ENCODE data around the gene KRIT1. TPM values are rescaled to one million over a fixed set of nuclear protein-coding genes. Genes with fewer than 3 reads are reported as not detected.

The KRIT1 gene
- total and polyA plus RNA-seq, 8 donors: 4.1 to 249 (median 34.2) TPM

- H3K9me3 ChIP-seq: no peaks in the 10 kb centered on the region
- no peaks in the 10 kb centered on the region for H3K4me1 ChIP-seq
- TF ChIP-seq CTCF (IDR thresholded peaks at IDR 0.05) (no peak), POLR2AphosphoS5 (IDR thresholded peaks at IDR 0.05) (no peak), EP300 (IDR thresholded peaks at IDR 0.05) (no peak)
- H3K36me3 ChIP-seq: no peaks in the 10 kb centered on the region
- WGBS, 5 donors: 79 to 93% (median 88%) methylated on average over 3 of the region's 3 CpGs
- DNase-seq: no peak
- no peaks in the 10 kb centered on the region for H3K27me3 ChIP-seq
- H3K27ac ChIP-seq: no peak overlapping the region
- intact Hi-C loops (cut with DNase I; ENCODE audit: low total_unique reads): no loop called here
- H3K4me3 ChIP-seq: no peak overlapping the region
Observed at GRCh38 chr7:92158660-92159575, 86.8 kb downstream of the KRIT1 start.

- no peaks in the 10 kb centered on the region for H3K27me3 ChIP-seq
- no peaks in the 10 kb centered on the region for H3K36me3 ChIP-seq
- intact Hi-C loops (cut with DNase I; ENCODE audit: low total_unique reads): no loop called here
- H3K4me3 ChIP-seq: no peak overlapping the region
- no peaks in the 10 kb centered on the region for H3K4me1 ChIP-seq
- H3K27ac ChIP-seq: no peak overlapping the region
- no peaks in the 10 kb centered on the region for H3K9me3 ChIP-seq
- no peak for DNase-seq
- TF ChIP-seq POLR2AphosphoS5 (IDR thresholded peaks at IDR 0.05) (no peak), EP300 (IDR thresholded peaks at IDR 0.05) (no peak), CTCF (IDR thresholded peaks at IDR 0.05) (no peak), POLR2A (IDR thresholded peaks at IDR 0.05) (no peak)
Observed at GRCh38 chr7:92156990-92157389, 88.7 kb downstream of the KRIT1 start.

- intact Hi-C loops (cut with DNase I; ENCODE audit: low total_unique reads): no loop called here
- TF ChIP-seq EP300 (IDR thresholded peaks at IDR 0.05) (no peak), POLR2A (IDR thresholded peaks at IDR 0.05) (no peak), POLR2AphosphoS5 (IDR thresholded peaks at IDR 0.05) (no peak), CTCF (IDR thresholded peaks at IDR 0.05) (no peak)
- DNase-seq: no peak
- Histone ChIP-seq H3K9me3 (no peaks in the 10 kb centered on the region), H3K36me3 (no peaks in the 10 kb centered on the region), H3K27ac (no peak overlapping the region), H3K27me3 (no peaks in the 10 kb centered on the region), H3K4me3 (no peak overlapping the region), H3K4me1 (no peaks in the 10 kb centered on the region)
- 87 to 98% (median 93%) methylated on average over 1 of the region's 1 CpG for WGBS, 5 donors
Observed at GRCh38 chr7:92155108-92155739, 90.5 kb downstream of the KRIT1 start.

GRCh38 chr7:92150450-92151017 lies 95.2 kb downstream of the KRIT1 start:
- DNase-seq: no peak
- TF ChIP-seq CTCF (IDR thresholded peaks at IDR 0.05) (no peak), POLR2A (IDR thresholded peaks at IDR 0.05) (no peak), EP300 (IDR thresholded peaks at IDR 0.05) (no peak), POLR2AphosphoS5 (IDR thresholded peaks at IDR 0.05) (no peak)
- intact Hi-C loops (cut with DNase I; ENCODE audit: low total_unique reads): no loop called here
- H3K27ac ChIP-seq: no peak overlapping the region
- WGBS, 5 donors: 64 to 83% (median 80%) methylated on average over 1 of the region's 1 CpG
- no peaks in the 10 kb centered on the region for H3K9me3 ChIP-seq
- H3K4me3 ChIP-seq: no peak overlapping the region
- no peaks in the 10 kb centered on the region for H3K27me3 ChIP-seq
- no peaks in the 10 kb centered on the region for H3K4me1 ChIP-seq
- H3K36me3 ChIP-seq: no peaks in the 10 kb centered on the region

All from stomach (tissue), 9 donors.